B cell (primary cell): ENCODE results near the gene IRF8. TPM values are rescaled to one million over a fixed set of nuclear protein-coding genes. Genes with fewer than 3 reads are reported as not detected.
A peak's percentile ranks its signal among the peaks of the same experiment; 100 is the strongest.

Source experiments
- ATAC-seq: fragments of 200-7000 bp; cut with Tn5 transposase; one replicate; pipeline ENCODE4 v1.10.0; 2021; ENCODE audit warnings: low read depth, mild to moderate bottlenecking, moderate number of reproducible peaks, moderate library complexity
- CTCF ChIA-PET: fragments of 350-600 bp; sonication (Branson Sonifier 250); formaldehyde crosslinking; loops from one replicate; lab custom pipeline; 2021; ENCODE audit warnings: antibody characterized with exemption, inconsistent platforms; lab: Charles Lee
- POLR2A ChIA-PET: fragments of 350-600 bp; sonication (Branson Sonifier 250); formaldehyde crosslinking; loops from one replicate; lab custom pipeline; 2021; ENCODE audit warnings: antibody characterized with exemption; lab: Charles Lee
- DNase-seq: peaks from one replicate; pipeline ENCODE4 v3.0.0; 2013
- H2AFZ ChIP-seq: 2 replicates; pipeline ENCODE4 v1.6.1; 2012; ENCODE audit warnings: mild to moderate bottlenecking, low read depth, low read length; ENCODE audit not compliant: insufficient read depth, poor library complexity, severe bottlenecking
- H3K27ac ChIP-seq, 2 donors: 1 replicate in 1 of 2; 2 replicates in 1 of 2; pipeline ENCODE4 v1.5.1; 2012 to 2013; ENCODE audit warnings: low read length in 2 of 2, mild to moderate bottlenecking in 2 of 2, moderate library complexity in 1 of 2
- H3K27me3 ChIP-seq, 4 experiments: fragments of 200-600 bp in 1 of 4; sonication (generic) in 1 of 4; replicated peaks in 1 of 4; 1 replicate in 2 of 4; 2 replicates in 2 of 4; pipeline versions ENCODE4 v1.6.1 to v1.7.0; 2013 to 2016; ENCODE audit warnings: low read length in 3 of 4, mild to moderate bottlenecking in 2 of 4, mixed read lengths in 1 of 4, moderate library complexity in 1 of 4; ENCODE audit not compliant: insufficient read depth in 4 of 4, control insufficient read depth in 3 of 4; ENCODE audit errors: control extremely low read depth in 1 of 4
- H3K36me3 ChIP-seq, 2 experiments: replicated peaks in 1 of 2; 1 replicate in 1 of 2; 2 replicates in 1 of 2; pipeline versions ENCODE4 v1.6.1 to v1.7.1; 2013; ENCODE audit warnings: low read length in 1 of 2; ENCODE audit not compliant: insufficient read depth in 2 of 2, control insufficient read depth in 1 of 2; ENCODE audit errors: control extremely low read depth in 1 of 2, extremely low read depth in 1 of 2
- H3K4me1 ChIP-seq, 2 donors: fragments of 200-600 bp in 1 of 2; sonication (generic) in 1 of 2; 1 replicate in 1 of 2; 2 replicates in 1 of 2; pipeline versions ENCODE4 v1.5.1 to v1.6.1; 2013 to 2017; ENCODE audit warnings: low read length in 2 of 2; ENCODE audit not compliant: control insufficient read depth in 2 of 2, insufficient read depth in 2 of 2
- H3K4me2 ChIP-seq: replicated peaks from 2 replicates; pipeline ENCODE3; 2012; ENCODE audit warnings: mild to moderate bottlenecking, low read depth, low read length; ENCODE audit not compliant: poor library complexity, severe bottlenecking
- H3K4me3 ChIP-seq, 5 experiments: fragments of 200-600 bp in 1 of 5; sonication (generic) in 1 of 5; 1 replicate in 3 of 5; 2 replicates in 2 of 5; pipeline versions ENCODE4 v1.5.1 to v1.7.0; 2011 to 2016; ENCODE audit warnings: low read length in 4 of 5, mild to moderate bottlenecking in 4 of 5, low read depth in 2 of 5, control low read depth in 1 of 5, moderate library complexity in 1 of 5; ENCODE audit not compliant: insufficient read depth in 1 of 5; ENCODE audit errors: control extremely low read depth in 1 of 5, extremely low read depth in 1 of 5
- H3K79me2 ChIP-seq: fragments of 200-600 bp; sonication (generic); one replicate; pipeline ENCODE4 v1.6.0; 2016; ENCODE audit warnings: low read length; ENCODE audit not compliant: control insufficient read depth, insufficient read depth
- H3K9ac ChIP-seq: fragments of 200-600 bp; sonication (generic); 2 replicates; pipeline ENCODE4 v1.6.1; 2017; ENCODE audit warnings: mild to moderate bottlenecking, low read length, moderate library complexity
- H3K9me3 ChIP-seq, 3 donors: one replicate each; pipeline versions ENCODE4 v1.6.1 to v1.7.1; 2013; ENCODE audit warnings: low read length in 2 of 3; ENCODE audit not compliant: control insufficient read depth in 2 of 3, insufficient read depth in 1 of 3; ENCODE audit errors: control extremely low read depth in 1 of 3
- H4K20me1 ChIP-seq: 2 replicates; pipeline ENCODE4 v1.6.0; 2012; ENCODE audit warnings: mild to moderate bottlenecking, low read length; ENCODE audit not compliant: insufficient read depth, control insufficient read depth, poor library complexity, severe bottlenecking
- H3K27ac Mint-ChIP-seq: one replicate; pipeline ENCODE4 v1.8.0; 2021; ENCODE audit warnings: mixed read lengths
- H3K27me3 Mint-ChIP-seq: one replicate; pipeline ENCODE4 v1.8.0; 2021; ENCODE audit warnings: mixed read lengths
- H3K4me1 Mint-ChIP-seq: one replicate; pipeline ENCODE4 v1.8.0; 2021; ENCODE audit warnings: mixed read lengths
- H3K4me3 Mint-ChIP-seq: one replicate; pipeline ENCODE4 v1.8.0; 2021; ENCODE audit warnings: mixed read lengths
- H3K9me3 Mint-ChIP-seq: one replicate; pipeline ENCODE4 v1.8.0; 2022; ENCODE audit warnings: mixed read lengths; ENCODE audit not compliant: insufficient read depth
- EZH2 ChIP-seq: IDR thresholded peaks from 2 replicates; pipeline ENCODE4 v1.6.1; 2012; ENCODE audit warnings: borderline replicate concordance, low read depth, mild to moderate bottlenecking, moderate library complexity, low read length; ENCODE audit not compliant: insufficient read depth, poor library complexity, severe bottlenecking
- WGBS: methylation state at CpG from one replicate; pipeline ENCODE4 v1.1.5; 2013; ENCODE audit warnings: missing lambda C conversion rate; ENCODE audit not compliant: insufficient coverage; 5-methylcytosine and 5-hydroxymethylcytosine counted together
- intact Hi-C: fragments of 100-400 bp; cut with micrococcal nuclease; formaldehyde crosslinking; loops from one replicate; pipeline ENCODE4 v1.10.0; 2022
- polyA plus RNA-seq: library from polyadenylated mRNA; depleted of rRNA; stranded (reverse); fragments of >200 nt; gene quantifications from 2 replicates; pipeline ENCODE4 v1.2.3, GENCODE V29; 2012
- total RNA-seq, 2 donors: library from RNA; stranded (reverse); fragments of 120-200 nt in 1 of 2; gene quantifications; 1 replicate in 1 of 2; 2 replicates in 1 of 2; pipeline versions ENCODE4 v1.2.3 to v1.2.4, GENCODE V29; 2013 to 2022
- TF ChIP-seq, protein P1 (sequence below): fragments of 200-600 bp; IDR thresholded peaks from one replicate; pipeline ENCODE4 v1.8.0; 2022; ENCODE audit warnings: antibody characterized with exemption, mild to moderate bottlenecking

Gene IRF8
- total and polyA plus RNA-seq, 2 donors (not counting 1 experiment from before 2014, with no cell fraction given) = 309 to 332 TPM

DNA sequence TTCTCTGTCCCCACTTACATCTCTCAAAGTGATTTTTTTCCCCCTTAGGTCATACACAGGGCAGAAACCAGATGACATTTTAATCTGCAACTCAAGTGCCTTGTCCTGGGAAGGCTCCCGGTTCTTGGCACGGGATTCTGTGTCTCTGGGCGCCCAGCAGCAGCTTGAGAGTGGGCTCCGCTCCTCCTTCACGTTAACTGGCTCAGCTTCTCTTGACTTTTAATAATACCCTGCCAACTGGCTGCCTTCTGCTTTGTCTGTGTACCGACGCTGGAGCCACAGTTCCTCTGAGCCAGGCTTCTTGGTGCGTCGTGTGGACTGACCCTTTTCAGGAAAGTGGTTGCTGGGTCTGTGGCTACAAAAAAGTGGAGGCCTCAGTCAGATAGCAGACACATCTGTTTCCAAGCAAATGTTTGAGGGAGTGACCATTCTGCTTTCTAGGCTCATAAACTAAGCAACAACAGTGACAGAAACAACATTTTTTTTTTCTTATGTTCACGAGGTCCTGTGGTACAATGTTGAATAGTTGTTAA, 64.9 kb downstream of the IRF8 start:
- no peak overlapping the region for H3K27ac Mint-ChIP-seq
- no peak for TF ChIP-seq EZH2
- TF ChIP-seq, protein P1, sequence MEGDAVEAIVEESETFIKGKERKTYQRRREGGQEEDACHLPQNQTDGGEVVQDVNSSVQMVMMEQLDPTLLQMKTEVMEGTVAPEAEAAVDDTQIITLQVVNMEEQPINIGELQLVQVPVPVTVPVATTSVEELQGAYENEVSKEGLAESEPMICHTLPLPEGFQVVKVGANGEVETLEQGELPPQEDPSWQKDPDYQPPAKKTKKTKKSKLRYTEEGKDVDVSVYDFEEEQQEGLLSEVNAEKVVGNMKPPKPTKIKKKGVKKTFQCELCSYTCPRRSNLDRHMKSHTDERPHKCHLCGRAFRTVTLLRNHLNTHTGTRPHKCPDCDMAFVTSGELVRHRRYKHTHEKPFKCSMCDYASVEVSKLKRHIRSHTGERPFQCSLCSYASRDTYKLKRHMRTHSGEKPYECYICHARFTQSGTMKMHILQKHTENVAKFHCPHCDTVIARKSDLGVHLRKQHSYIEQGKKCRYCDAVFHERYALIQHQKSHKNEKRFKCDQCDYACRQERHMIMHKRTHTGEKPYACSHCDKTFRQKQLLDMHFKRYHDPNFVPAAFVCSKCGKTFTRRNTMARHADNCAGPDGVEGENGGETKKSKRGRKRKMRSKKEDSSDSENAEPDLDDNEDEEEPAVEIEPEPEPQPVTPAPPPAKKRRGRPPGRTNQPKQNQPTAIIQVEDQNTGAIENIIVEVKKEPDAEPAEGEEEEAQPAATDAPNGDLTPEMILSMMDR = no peak

DNA sequence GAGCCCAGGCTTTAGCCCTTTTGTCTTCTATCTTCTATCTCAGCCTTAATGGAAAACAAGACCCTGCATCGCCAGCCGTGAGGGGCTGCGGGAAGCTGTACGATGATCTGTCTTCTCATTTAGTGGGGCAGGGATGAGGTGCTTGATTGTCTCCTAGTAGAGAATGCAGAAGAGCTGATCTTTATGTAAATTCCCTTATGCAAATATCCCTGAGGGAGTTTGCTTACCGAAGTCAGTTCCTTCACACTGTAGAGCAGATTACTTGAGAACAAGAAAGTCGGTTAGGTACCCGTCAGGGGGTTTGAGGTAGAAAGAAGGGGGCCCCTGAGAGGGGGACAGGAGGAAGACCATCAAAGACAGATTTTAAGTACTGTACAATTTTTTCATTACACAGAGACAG, 66.2 kb downstream of the IRF8 start:
- ATAC-seq (peak; percentile 96), DNase-seq (peak; percentile 77)
- Histone ChIP-seq H3K36me3 (no peaks in the 10 kb centered on the region), H3K27me3 (no peaks in the 10 kb centered on the region), H3K4me2 (peak overlapping the region; percentile 63), H3K4me3 (peak overlapping the region in 1 of 5 experiments; percentile 43), H3K4me1 (peaks cover 26 to 41% of the 10 kb centered on the region in 2 donors), H3K27ac (peak overlapping the region; percentile 69 to 73), H3K79me2 (no peaks in the 10 kb centered on the region), H2AFZ (peak overlapping the region; percentile 27), H3K9ac (peak overlapping the region; percentile 40), H4K20me1 (no peaks in the 10 kb centered on the region), H3K9me3 (peaks cover 0 to 7% (median 0%) of the 10 kb centered on the region in 3 donors)
- Mint-ChIP-seq H3K4me1 (peaks cover 66% of the 10 kb centered on the region), H3K27me3 (no peaks in the 10 kb centered on the region), H3K9me3 (peaks cover 2% of the 10 kb centered on the region), H3K27ac (peak overlapping the region; percentile 80), H3K4me3 (peak overlapping the region; percentile 58)
- TF ChIP-seq, protein P1 = no peak
- no peak for TF ChIP-seq EZH2
- ChIA-PET POLR2A (interaction anchor here (1.0 to 1.3 kb wide), 5 partner anchors 18 to 55 kb away, joined by 3 read pairs; no protein-coding TSS in a partner anchor), CTCF (interaction anchor here (0.7 to 2.1 kb wide), 10 partner anchors 11 to 146 kb away, joined by 3 to 9 read pairs (median 4); no protein-coding TSS in a partner anchor)
- intact Hi-C loops = loop anchor here (1.0 to 5.0 kb wide), 2 partner anchors 20 to 33 kb away; no protein-coding TSS in a partner anchor
- 68% methylated on average over 4 of the region's 7 CpGs for WGBS

More for the DNA sequence above, 64.9 kb downstream of the IRF8 start:
- Histone ChIP-seq H3K4me2 (no peak overlapping the region), H3K4me1 (peaks cover 17 to 34% of the 10 kb centered on the region in 2 donors), H3K9ac (no peak overlapping the region), H3K36me3 (no peaks in the 10 kb centered on the region), H3K27me3 (no peaks in the 10 kb centered on the region), H3K27ac (no peak overlapping the region), H3K4me3 (no peak overlapping the region), H3K79me2 (no peaks in the 10 kb centered on the region), H2AFZ (no peak overlapping the region), H3K9me3 (peaks cover 0 to 7% (median 0%) of the 10 kb centered on the region in 3 donors), H4K20me1 (no peaks in the 10 kb centered on the region)
- ChIA-PET CTCF (interaction anchor here (1.9 to 2.6 kb wide), 2 partner anchors 61 to 143 kb away, joined by 5 to 10 read pairs; no protein-coding TSS in a partner anchor), POLR2A (interaction anchor here (1.0 kb wide), 1 partner anchor 61 kb away, joined by 4 read pairs; no protein-coding TSS in a partner anchor)
- no peaks in the 10 kb centered on the region for H3K27me3 Mint-ChIP-seq
- 79% methylated on average over 9 of the region's 10 CpGs for WGBS
- peaks cover 53% of the 10 kb centered on the region for H3K4me1 Mint-ChIP-seq
- intact Hi-C loops = no loop called here
- H3K9me3 Mint-ChIP-seq = peaks cover 2% of the 10 kb centered on the region
- ATAC-seq = no peak
- H3K4me3 Mint-ChIP-seq = no peak overlapping the region
- no peak for DNase-seq
